GM10266 (cell line): ENCODE data around the gene ID3.
A peak's percentile ranks its signal among the peaks of the same experiment; 100 is the strongest.

Source experiments
- DNase-seq: peaks from one replicate; pipeline ENCODE4 v3.0.0; 2012; ENCODE audit errors: extremely low spot score
- CTCF ChIP-seq: IDR thresholded peaks from 2 replicates; pipeline ENCODE4 v1.5.1; 2012; ENCODE audit warnings: mild to moderate bottlenecking, low read depth; ENCODE audit not compliant: control insufficient read depth, insufficient read depth; ENCODE audit errors: missing control alignments

ID3 gene

GRCh38 chr1:23563755-23564374 lies 4.6 kb upstream of the ID3 start:
- DNase-seq = no peak
- no peak for TF ChIP-seq CTCF

- TF ChIP-seq CTCF = no peak
- DNase-seq = no peak
Observed at GRCh38 chr1:23563003-23563402, 3.7 kb upstream of the ID3 start.

- DNase-seq = peak; percentile 84
- no peak for TF ChIP-seq CTCF
Observed at GRCh38 chr1:23562137-23562876, 3.0 kb upstream of the ID3 start.

- no peak for DNase-seq
- no peak for TF ChIP-seq CTCF
Observed at GRCh38 chr1:23561813-23562100, 2.5 kb upstream of the ID3 start.

GRCh38 chr1:23561076-23561812 lies 1.9 kb upstream of the ID3 start:
- no peak for DNase-seq
- no peak for TF ChIP-seq CTCF

- no peak for TF ChIP-seq CTCF
- DNase-seq = no peak
Observed at GRCh38 chr1:23559985-23560741, 862 bp upstream of the ID3 start.
